Measurements from ENCODE around the gene WNT9A. TPM values are rescaled to one million over a fixed set of nuclear protein-coding genes. Genes with fewer than 3 reads are reported as not detected.

The WNT9A gene
- polyA plus RNA-seq, 4 donors = 0.27 to 2.7 (median 1.2) TPM

DNA sequence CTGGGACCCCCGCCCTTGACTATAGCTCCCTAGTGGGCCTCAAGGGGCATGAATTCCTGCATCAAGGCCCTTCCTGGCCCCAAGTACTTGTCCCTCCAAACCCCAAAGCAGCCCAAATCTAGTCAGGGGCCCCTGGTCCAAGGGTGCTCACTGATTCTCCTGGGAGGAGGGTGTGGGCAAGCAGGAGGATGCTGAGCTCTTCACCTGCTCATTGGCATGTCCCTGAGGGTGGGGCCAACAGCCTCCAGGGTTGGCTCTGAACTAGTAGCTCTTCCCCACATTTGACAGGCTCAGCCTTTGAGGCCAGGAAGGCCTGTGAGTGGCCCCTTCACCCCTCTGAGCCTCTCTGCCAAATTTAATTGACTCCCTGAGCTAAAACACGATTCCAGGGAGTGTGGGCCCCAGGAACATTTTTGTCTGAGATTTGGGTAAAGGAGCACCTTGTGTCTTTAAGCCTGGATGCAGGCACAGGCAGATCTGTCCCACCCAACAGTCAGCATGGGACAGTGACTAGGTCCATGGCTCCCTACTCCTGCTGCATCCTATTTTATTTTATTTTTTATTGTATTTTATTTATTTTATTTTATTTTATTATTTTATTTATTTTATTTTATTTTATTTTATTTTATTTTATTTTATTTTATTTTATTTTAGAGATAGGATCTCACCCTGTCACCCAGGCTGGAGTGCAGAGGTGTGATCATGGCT lies 11.0 kb upstream of the WNT9A start:
- Histone ChIP-seq H3K27ac (ENCODE audit: low read depth in 1 of 3, low read length in 2 of 3) (no peak overlapping the region), H3K9me3 (ENCODE audit: control insufficient read depth in 2 of 2, insufficient read depth in 1 of 2, low read depth in 1 of 2, low read length in 1 of 2) (no peaks in the 10 kb centered on the region), H3K36me3 (ENCODE audit: control insufficient read depth in 3 of 3, insufficient read depth in 2 of 3, low read depth in 1 of 3, low read length in 3 of 3) (no peaks in the 10 kb centered on the region), H3K4me3 (ENCODE audit: low read depth in 1 of 3, low read length in 3 of 3) (no peak overlapping the region), H3K4me1 (ENCODE audit: control insufficient read depth in 3 of 3, insufficient read depth in 2 of 3, low read depth in 1 of 3, low read length in 2 of 3) (no peaks in the 10 kb centered on the region), H3K27me3 (ENCODE audit: control insufficient read depth in 3 of 3, insufficient read depth in 3 of 3, low read length in 3 of 3) (peaks cover 0 to 2% (median 0%) of the 10 kb centered on the region in 3 donors)
- WGBS, 3 donors = 47 to 69% (median 56%) methylated on average over 2 of the region's 2 CpGs
- FAIRE-seq (no peak), DNase-seq (no peak)

DNA sequence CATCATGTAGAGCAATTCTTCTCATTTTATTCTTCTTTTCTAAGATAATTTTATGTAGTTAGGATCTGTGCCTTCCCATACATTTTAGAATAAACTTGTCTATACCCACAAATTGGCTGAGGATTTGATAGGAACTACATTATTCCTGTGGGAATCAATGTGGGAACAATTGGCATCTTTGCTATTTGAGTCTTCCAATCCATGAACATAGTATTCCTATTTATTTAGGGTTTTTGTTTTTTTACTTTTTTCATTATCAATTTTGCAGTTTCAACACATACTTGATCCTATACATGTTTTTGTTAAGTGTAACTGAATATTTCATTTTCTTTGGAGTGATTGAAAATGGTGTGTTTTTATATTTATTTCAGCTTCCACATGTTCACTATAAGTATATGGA lies 8.1 kb upstream of the WNT9A start:
- Histone ChIP-seq H3K27me3 (ENCODE audit: control insufficient read depth in 3 of 3, insufficient read depth in 3 of 3, low read length in 3 of 3) (peaks cover 0 to 2% (median 2%) of the 10 kb centered on the region in 3 donors), H3K4me1 (ENCODE audit: control insufficient read depth in 3 of 3, insufficient read depth in 2 of 3, low read depth in 1 of 3, low read length in 2 of 3) (no peaks in the 10 kb centered on the region), H3K9me3 (ENCODE audit: control insufficient read depth in 2 of 2, insufficient read depth in 1 of 2, low read depth in 1 of 2, low read length in 1 of 2) (no peaks in the 10 kb centered on the region), H3K4me3 (ENCODE audit: low read depth in 1 of 3, low read length in 3 of 3) (no peak overlapping the region), H3K36me3 (ENCODE audit: control insufficient read depth in 3 of 3, insufficient read depth in 2 of 3, low read depth in 1 of 3, low read length in 3 of 3) (no peaks in the 10 kb centered on the region), H3K27ac (ENCODE audit: low read depth in 1 of 3, low read length in 2 of 3) (no peak overlapping the region)
- DNase-seq (no peak), FAIRE-seq (no peak)

DNA sequence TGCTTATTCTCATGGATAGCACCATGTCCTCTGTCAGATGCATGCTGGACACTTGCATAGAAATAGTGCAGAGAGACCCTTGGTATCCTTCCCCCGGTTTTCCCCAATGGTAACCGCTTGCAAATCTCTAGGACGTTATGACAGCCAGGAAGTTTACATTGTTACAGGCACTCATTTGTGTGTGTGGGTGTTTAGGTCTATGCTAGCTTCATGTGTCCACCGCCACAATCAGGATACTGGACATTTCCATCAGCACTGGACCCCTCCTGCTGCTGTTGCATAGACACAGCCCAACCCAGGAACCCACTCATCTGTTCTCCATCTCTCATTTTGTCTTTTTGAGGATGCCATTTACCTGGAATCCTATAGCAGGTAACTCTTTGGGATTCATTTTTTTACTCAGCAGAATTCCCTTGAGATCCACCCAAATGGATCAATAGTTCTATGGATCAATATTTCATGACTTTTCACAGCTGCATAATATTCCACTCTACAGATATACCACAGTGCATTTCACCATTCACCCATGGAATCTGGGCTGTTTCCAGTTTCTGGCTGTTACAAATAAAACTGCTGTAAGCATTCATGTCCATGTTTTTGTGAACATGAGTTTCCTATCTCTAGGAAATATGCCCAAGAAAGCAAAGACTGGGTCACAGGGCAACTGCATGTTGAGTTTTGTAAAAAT lies 6.6 kb upstream of the WNT9A start:
- H3K27me3 ChIP-seq (ENCODE audit: control insufficient read depth in 3 of 3, insufficient read depth in 3 of 3, low read length in 3 of 3) = peaks cover 2 to 6% (median 4%) of the 10 kb centered on the region in 3 donors
- no peaks in the 10 kb centered on the region for H3K36me3 ChIP-seq (ENCODE audit: control insufficient read depth in 3 of 3, insufficient read depth in 2 of 3, low read depth in 1 of 3, low read length in 3 of 3)
- no peaks in the 10 kb centered on the region for H3K9me3 ChIP-seq (ENCODE audit: control insufficient read depth in 2 of 2, insufficient read depth in 1 of 2, low read depth in 1 of 2, low read length in 1 of 2)
- 25 to 26% (median 25%) methylated on average over 4 of the region's 4 CpGs for WGBS, 3 donors
- no peak for DNase-seq
- H3K4me3 ChIP-seq (ENCODE audit: low read depth in 1 of 3, low read length in 3 of 3) = no peak overlapping the region
- no peaks in the 10 kb centered on the region for H3K4me1 ChIP-seq (ENCODE audit: control insufficient read depth in 3 of 3, insufficient read depth in 2 of 3, low read depth in 1 of 3, low read length in 2 of 3)
- FAIRE-seq = no peak
- no peak overlapping the region for H3K27ac ChIP-seq (ENCODE audit: low read depth in 1 of 3, low read length in 2 of 3)

DNA sequence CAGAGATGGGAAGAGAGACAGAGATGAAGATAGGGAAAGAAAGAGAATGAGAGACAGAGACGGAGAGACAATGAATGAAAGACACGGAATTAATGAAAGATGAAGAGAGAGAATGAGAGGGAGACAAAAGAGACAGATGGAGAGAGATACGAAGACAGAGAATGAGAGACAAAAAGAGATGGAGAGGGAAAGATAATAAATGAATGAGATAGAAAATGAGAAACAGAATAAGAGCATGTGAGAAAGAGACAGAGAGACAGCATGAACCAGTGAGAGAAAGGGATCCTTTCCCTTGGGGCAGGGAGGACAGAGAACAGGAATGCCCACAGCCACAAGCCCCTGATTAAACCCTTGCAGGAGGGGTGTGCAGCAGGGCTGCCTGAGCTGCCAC lies 5.3 kb upstream of the WNT9A start:
- H3K27me3 ChIP-seq (ENCODE audit: control insufficient read depth in 3 of 3, insufficient read depth in 3 of 3, low read length in 3 of 3) = peaks cover 7 to 17% (median 14%) of the 10 kb centered on the region in 3 donors
- DNase-seq (no peak), FAIRE-seq (no peak)
- WGBS, 3 donors = 84 to 92% (median 87%) methylated on average over 3 of the region's 3 CpGs
- no peak overlapping the region for H3K27ac ChIP-seq (ENCODE audit: low read depth in 1 of 3, low read length in 2 of 3)
- no peaks in the 10 kb centered on the region for H3K36me3 ChIP-seq (ENCODE audit: control insufficient read depth in 3 of 3, insufficient read depth in 2 of 3, low read depth in 1 of 3, low read length in 3 of 3)
- H3K4me1 ChIP-seq (ENCODE audit: control insufficient read depth in 3 of 3, insufficient read depth in 2 of 3, low read depth in 1 of 3, low read length in 2 of 3) = peaks cover 0 to 7% (median 0%) of the 10 kb centered on the region in 3 donors
- H3K9me3 ChIP-seq (ENCODE audit: control insufficient read depth in 2 of 2, insufficient read depth in 1 of 2, low read depth in 1 of 2, low read length in 1 of 2) = no peaks in the 10 kb centered on the region
- H3K4me3 ChIP-seq (ENCODE audit: low read depth in 1 of 3, low read length in 3 of 3) = no peak overlapping the region

DNA sequence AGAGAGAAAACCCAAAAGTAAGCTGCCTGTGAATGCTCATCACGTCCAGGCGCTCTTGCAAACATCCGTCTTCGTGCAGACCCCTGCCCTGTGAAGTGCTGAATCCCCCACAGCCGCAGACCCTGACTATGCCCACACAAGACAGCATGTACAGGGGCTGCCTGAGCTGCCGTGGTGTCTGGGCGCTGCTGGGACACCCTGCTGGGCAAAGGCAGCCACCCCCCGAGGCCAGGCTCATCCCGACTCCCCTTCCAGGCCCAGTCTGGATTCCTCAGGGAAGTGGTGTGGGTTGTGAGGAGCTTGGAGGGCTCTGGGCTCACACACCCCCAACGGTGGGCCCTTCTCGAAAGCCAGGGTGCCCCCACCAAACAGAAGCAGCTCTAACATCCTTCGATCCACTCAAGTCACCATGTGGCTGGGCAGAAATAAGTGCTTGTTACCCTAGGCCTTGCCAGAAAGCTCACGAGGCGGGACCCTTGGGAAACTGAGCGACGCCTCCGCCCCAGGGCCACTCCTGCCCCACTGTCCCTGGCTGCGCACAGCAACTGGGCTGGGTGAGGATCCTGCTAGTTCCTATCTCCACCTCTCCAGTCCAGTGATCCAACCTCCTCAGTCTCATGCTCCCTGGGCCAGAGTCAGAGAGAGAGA lies 4.8 kb upstream of the WNT9A start:
- no peak for DNase-seq
- Histone ChIP-seq H3K27ac (ENCODE audit: low read depth in 1 of 3, low read length in 2 of 3) (no peak overlapping the region), H3K9me3 (ENCODE audit: control insufficient read depth in 2 of 2, insufficient read depth in 1 of 2, low read depth in 1 of 2, low read length in 1 of 2) (no peaks in the 10 kb centered on the region), H3K36me3 (ENCODE audit: control insufficient read depth in 3 of 3, insufficient read depth in 2 of 3, low read depth in 1 of 3, low read length in 3 of 3) (no peaks in the 10 kb centered on the region), H3K4me3 (ENCODE audit: low read depth in 1 of 3, low read length in 3 of 3) (no peak overlapping the region), H3K27me3 (ENCODE audit: control insufficient read depth in 3 of 3, insufficient read depth in 3 of 3, low read length in 3 of 3) (peaks cover 7 to 18% (median 17%) of the 10 kb centered on the region in 3 donors), H3K4me1 (ENCODE audit: control insufficient read depth in 3 of 3, insufficient read depth in 2 of 3, low read depth in 1 of 3, low read length in 2 of 3) (peaks cover 0 to 7% (median 0%) of the 10 kb centered on the region in 3 donors)
- FAIRE-seq = no peak
- WGBS, 3 donors = 76 to 82% (median 80%) methylated on average over 18 of the region's 18 CpGs

DNA sequence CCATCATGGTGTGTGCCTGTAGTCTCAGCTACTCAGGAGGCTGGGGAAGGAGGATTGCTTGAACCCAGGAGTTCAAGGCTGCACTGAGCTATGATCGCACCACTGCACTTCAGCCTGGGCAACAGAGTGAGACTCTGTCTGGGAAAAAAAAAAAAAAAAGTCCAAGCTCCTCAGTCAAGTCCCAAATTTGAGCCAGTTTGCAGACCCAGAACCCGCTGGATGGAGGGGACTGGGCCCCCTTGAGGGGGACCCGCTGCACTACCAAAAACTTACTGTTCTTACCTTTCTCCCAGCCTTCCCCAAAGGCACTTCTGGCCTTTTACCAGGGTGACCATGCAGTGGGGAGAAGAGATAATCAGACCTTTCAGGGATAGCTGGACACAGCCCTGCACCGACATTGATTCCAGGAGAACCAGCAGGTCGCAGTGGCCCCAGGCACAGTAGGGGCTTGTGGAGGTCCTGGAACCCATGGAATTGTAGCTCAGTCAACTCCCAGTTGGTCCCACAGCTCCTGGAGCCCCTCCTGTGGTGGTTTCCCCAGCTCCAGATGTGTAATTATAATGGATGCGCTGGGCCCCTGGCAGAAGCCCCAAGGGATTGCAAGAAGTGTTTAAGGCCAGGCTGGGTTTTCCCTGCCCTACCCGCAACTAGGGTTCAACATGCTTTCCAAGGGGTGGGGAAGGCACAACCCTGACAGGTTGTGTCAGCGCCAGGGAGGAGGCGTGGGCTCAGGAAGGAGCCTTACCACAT lies 4.1 kb upstream of the WNT9A start:
- Histone ChIP-seq H3K9me3 (ENCODE audit: control insufficient read depth in 2 of 2, insufficient read depth in 1 of 2, low read depth in 1 of 2, low read length in 1 of 2) (no peaks in the 10 kb centered on the region), H3K4me3 (ENCODE audit: low read depth in 1 of 3, low read length in 3 of 3) (no peak overlapping the region), H3K27ac (ENCODE audit: low read depth in 1 of 3, low read length in 2 of 3) (no peak overlapping the region), H3K27me3 (ENCODE audit: control insufficient read depth in 3 of 3, insufficient read depth in 3 of 3, low read length in 3 of 3) (peaks cover 5 to 22% (median 19%) of the 10 kb centered on the region in 3 donors), H3K36me3 (ENCODE audit: control insufficient read depth in 3 of 3, insufficient read depth in 2 of 3, low read depth in 1 of 3, low read length in 3 of 3) (no peaks in the 10 kb centered on the region), H3K4me1 (ENCODE audit: control insufficient read depth in 3 of 3, insufficient read depth in 2 of 3, low read depth in 1 of 3, low read length in 2 of 3) (peaks cover 0 to 7% (median 0%) of the 10 kb centered on the region in 3 donors)
- FAIRE-seq = no peak
- DNase-seq = no peak
- WGBS, 3 donors = 80 to 85% (median 82%) methylated on average over 9 of the region's 9 CpGs

DNA sequence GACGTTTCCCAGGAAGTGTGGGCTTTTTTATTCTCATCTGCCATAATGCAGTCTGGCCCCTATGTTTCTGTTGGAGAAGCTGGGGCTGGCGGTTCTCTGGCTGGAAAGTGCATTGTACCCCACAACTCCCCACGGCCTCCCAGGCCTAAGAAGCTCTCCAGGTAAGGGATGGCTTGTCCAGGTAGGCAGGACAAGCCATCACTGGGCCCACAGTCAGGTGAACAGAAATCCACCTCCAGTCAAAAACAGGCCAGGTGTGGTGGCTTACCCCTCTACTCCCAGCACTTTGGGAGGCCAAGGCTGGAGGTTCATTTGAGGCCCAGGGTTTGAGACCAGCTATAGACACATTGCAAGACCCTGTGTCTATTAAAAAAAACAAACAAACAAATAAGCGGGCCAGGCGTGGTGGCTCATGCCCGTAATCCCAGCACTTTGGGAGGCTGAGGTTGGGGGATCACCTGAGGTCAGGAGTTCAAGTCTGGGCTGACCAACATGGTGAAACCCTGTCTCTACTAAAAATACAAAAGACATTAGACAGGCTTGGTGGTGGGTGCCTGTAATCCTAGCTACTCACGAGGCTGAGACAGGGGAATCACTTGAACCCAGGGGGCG lies 3.1 kb upstream of the WNT9A start:
- H3K4me1 ChIP-seq (ENCODE audit: control insufficient read depth in 3 of 3, insufficient read depth in 2 of 3, low read depth in 1 of 3, low read length in 2 of 3) = peaks cover 0 to 14% (median 1%) of the 10 kb centered on the region in 3 donors
- H3K9me3 ChIP-seq (ENCODE audit: control insufficient read depth in 2 of 2, insufficient read depth in 1 of 2, low read depth in 1 of 2, low read length in 1 of 2) = no peaks in the 10 kb centered on the region
- DNase-seq (no peak), FAIRE-seq (no peak)
- WGBS, 3 donors = 70 to 85% (median 75%) methylated on average over 8 of the region's 8 CpGs
- no peak overlapping the region for H3K4me3 ChIP-seq (ENCODE audit: low read depth in 1 of 3, low read length in 3 of 3)
- no peaks in the 10 kb centered on the region for H3K36me3 ChIP-seq (ENCODE audit: control insufficient read depth in 3 of 3, insufficient read depth in 2 of 3, low read depth in 1 of 3, low read length in 3 of 3)
- no peak overlapping the region for H3K27ac ChIP-seq (ENCODE audit: low read depth in 1 of 3, low read length in 2 of 3)
- H3K27me3 ChIP-seq (ENCODE audit: control insufficient read depth in 3 of 3, insufficient read depth in 3 of 3, low read length in 3 of 3) = peaks cover 5 to 29% (median 26%) of the 10 kb centered on the region in 3 donors

Measured in small intestine (tissue), 7 donors.